ENCODE data around the gene GPAT2. TPM values are rescaled to one million over a fixed set of nuclear protein-coding genes. Genes with fewer than 3 reads are reported as not detected.
"Not testable (repeated sequence)": the region's sequence is repeated elsewhere in the genome, so short reads cannot be mapped to it uniquely, and the experiment has no call there.

The GPAT2 gene
- total RNA-seq, 3 donors from 2014 or later (not counting 1 experiment from before 2014, with no cell fraction given): 2.3 to 6.0 (median 3.8) TPM

DNA sequence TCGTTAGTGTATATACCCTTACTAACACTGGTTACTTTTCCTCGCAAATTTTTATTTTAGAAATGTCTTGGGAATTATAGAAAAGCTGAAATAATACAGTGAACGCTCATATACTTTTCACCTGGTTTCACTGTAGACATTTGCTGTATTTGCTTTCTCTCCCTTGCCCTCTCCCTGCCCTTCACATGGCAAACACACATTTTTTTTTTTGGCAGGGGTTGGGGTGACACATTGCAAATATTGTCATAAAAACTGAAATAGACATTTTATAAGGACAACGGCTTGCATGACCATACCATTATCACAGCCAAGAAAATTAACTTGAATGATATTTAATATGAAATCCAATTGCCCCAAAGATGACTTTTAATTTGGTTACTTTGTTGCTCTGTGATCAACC is 18.4 kb downstream of the GPAT2 start:
- not testable (repeated sequence) for H3K4me1 Mint-ChIP-seq; ATAC-seq; H3K27me3 Mint-ChIP-seq (ENCODE audit: low read depth in 2 of 2); H3K9me3 ChIP-seq (ENCODE audit: control insufficient read depth, insufficient read depth, low read length); H3K36me3 ChIP-seq (ENCODE audit: control insufficient read depth, insufficient read depth, low read length); H3K27me3 ChIP-seq (ENCODE audit: control insufficient read depth, insufficient read depth, low read length); H3K9me3 Mint-ChIP-seq; H3K4me3 Mint-ChIP-seq; H3K27ac ChIP-seq (ENCODE audit: low read length); DNase-seq; H3K36me3 Mint-ChIP-seq; H3K27ac Mint-ChIP-seq; H3K4me1 ChIP-seq (ENCODE audit: control insufficient read depth, insufficient read depth, low read length); H3K4me3 ChIP-seq (ENCODE audit: low read length)
- WGBS (ENCODE audit: insufficient coverage): no CpG with 5 or more reads among the region's 4 CpGs
- intact Hi-C loops (cut with micrococcal nuclease): loop anchor here (10.0 kb wide), 1 partner anchor 818 kb away; no protein-coding TSS in a partner anchor

DNA sequence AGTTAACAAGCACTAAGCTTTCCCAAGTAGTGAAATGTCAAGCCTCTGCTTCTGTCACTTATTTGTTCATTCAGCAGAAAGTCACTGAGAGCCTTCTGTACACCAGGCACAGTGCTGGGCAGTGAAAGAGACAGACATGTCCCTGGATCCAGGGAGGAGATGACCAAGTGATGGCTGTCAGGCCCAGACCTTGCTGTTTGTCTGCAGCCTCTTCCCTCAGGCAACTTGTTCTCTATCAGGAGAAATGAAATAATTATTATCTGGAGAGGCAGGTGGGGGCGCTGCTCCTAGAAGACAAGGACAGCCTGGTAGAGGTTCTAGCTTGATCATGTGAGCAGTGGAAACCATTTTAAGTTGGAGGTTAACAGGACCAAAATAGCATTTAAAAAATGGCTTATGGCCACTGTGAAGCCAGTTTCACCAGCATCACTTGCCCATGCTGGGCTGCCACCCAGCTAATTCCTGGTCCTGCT is 21.9 kb downstream of the GPAT2 start:
- not testable (repeated sequence) for H3K27ac ChIP-seq (ENCODE audit: low read length); ATAC-seq; H3K4me1 Mint-ChIP-seq; H3K36me3 ChIP-seq (ENCODE audit: control insufficient read depth, insufficient read depth, low read length); H3K4me3 Mint-ChIP-seq; H3K27me3 Mint-ChIP-seq (ENCODE audit: low read depth in 2 of 2); H3K27me3 ChIP-seq (ENCODE audit: control insufficient read depth, insufficient read depth, low read length); H3K27ac Mint-ChIP-seq; H3K9me3 ChIP-seq (ENCODE audit: control insufficient read depth, insufficient read depth, low read length); DNase-seq; H3K9me3 Mint-ChIP-seq; H3K4me3 ChIP-seq (ENCODE audit: low read length); H3K36me3 Mint-ChIP-seq
- intact Hi-C loops (cut with micrococcal nuclease): loop anchor here (10.0 kb wide), 1 partner anchor 822 kb away; no protein-coding TSS in a partner anchor
- 88% methylated on average over 1 of the region's 1 CpG for WGBS (ENCODE audit: insufficient coverage)
- peaks cover 14% of the 10 kb centered on the region for H3K4me1 ChIP-seq (ENCODE audit: control insufficient read depth, insufficient read depth, low read length)

DNA sequence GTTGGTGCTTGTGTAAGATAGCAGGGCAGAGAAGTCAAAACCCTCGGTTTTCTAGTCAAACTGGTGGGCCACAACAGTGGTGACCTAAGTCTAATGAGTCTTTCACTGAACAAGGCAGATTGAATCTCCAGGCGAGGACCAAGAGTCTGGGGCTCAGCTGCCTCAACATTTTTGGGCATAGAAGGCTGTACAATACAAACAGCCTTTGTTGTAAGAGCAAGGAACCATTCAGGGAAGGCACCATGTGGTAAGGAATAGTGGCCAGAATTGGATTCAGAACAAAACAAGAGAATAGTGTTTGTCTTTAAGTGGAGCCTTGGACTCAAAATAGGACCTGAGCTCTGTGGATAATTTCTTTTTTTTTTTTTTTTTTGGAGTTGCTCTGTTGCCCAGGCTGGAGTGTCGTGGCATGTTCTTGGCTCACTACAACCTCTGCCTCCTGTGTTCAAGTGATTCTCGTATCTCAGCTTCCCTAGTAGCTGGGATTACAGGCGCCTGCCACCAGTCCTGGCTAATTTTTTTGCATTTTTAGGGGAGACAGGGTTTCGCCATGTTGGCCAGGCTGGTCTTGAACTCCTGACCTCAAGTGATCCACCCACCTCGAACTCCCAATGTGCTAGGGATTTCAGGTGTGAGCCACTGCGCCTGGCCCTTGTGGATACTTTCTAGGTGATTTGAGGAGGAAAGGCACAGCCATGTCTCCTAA is 22.5 kb downstream of the GPAT2 start:
- H3K36me3 ChIP-seq (ENCODE audit: control insufficient read depth, insufficient read depth, low read length); H3K4me3 ChIP-seq (ENCODE audit: low read length); H3K4me3 Mint-ChIP-seq; ATAC-seq; H3K27me3 Mint-ChIP-seq (ENCODE audit: low read depth in 2 of 2); H3K27me3 ChIP-seq (ENCODE audit: control insufficient read depth, insufficient read depth, low read length); H3K9me3 ChIP-seq (ENCODE audit: control insufficient read depth, insufficient read depth, low read length); H3K4me1 Mint-ChIP-seq; H3K36me3 Mint-ChIP-seq; DNase-seq; H3K27ac ChIP-seq (ENCODE audit: low read length); H3K9me3 Mint-ChIP-seq: not testable (repeated sequence)
- H3K4me1 ChIP-seq (ENCODE audit: control insufficient read depth, insufficient read depth, low read length): peaks cover 14% of the 10 kb centered on the region
- intact Hi-C loops (cut with micrococcal nuclease): loop anchor here (10.0 kb wide), 1 partner anchor 823 kb away; no protein-coding TSS in a partner anchor
- WGBS (ENCODE audit: insufficient coverage): 98% methylated on average over 8 of the region's 8 CpGs
- peak overlapping the region in 1 of 2 donors; percentile 79 for H3K27ac Mint-ChIP-seq

DNA sequence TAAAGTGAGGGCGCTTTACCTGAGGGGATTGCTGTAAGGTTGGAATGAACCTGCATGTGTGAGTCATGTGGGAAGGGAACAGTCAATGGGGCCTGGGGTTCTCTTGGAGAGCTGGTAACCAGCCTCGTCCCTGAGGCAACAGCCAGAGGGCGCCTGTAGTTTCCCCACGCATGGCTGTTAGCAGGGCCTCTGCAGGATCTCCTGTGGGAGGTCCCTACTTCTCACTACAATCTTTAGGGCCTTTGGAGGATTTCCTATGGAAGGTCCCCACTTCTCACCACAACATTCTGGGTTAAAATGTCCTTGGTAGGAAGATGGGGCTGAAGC is 23.6 kb downstream of the GPAT2 start:
- not testable (repeated sequence) for H3K27ac ChIP-seq (ENCODE audit: low read length); H3K4me3 ChIP-seq (ENCODE audit: low read length); H3K36me3 ChIP-seq (ENCODE audit: control insufficient read depth, insufficient read depth, low read length); H3K27ac Mint-ChIP-seq; H3K36me3 Mint-ChIP-seq; H3K27me3 ChIP-seq (ENCODE audit: control insufficient read depth, insufficient read depth, low read length); H3K4me1 Mint-ChIP-seq; H3K4me3 Mint-ChIP-seq; H3K9me3 ChIP-seq (ENCODE audit: control insufficient read depth, insufficient read depth, low read length); H3K9me3 Mint-ChIP-seq; H3K27me3 Mint-ChIP-seq (ENCODE audit: low read depth in 2 of 2)
- whole genome bisulfite sequencing (ENCODE audit: insufficient coverage): 36% methylated on average over 4 of the region's 4 CpGs
- peaks cover 14% of the 10 kb centered on the region for H3K4me1 ChIP-seq (ENCODE audit: control insufficient read depth, insufficient read depth, low read length)
- ATAC-seq: peak in 1 of 3 donors; percentile 16
- DNase-seq: peak in 1 of 2 donors; percentile 52
- intact Hi-C loops (cut with micrococcal nuclease): loop anchor here (10.0 kb wide), 1 partner anchor 824 kb away; no protein-coding TSS in a partner anchor

DNA sequence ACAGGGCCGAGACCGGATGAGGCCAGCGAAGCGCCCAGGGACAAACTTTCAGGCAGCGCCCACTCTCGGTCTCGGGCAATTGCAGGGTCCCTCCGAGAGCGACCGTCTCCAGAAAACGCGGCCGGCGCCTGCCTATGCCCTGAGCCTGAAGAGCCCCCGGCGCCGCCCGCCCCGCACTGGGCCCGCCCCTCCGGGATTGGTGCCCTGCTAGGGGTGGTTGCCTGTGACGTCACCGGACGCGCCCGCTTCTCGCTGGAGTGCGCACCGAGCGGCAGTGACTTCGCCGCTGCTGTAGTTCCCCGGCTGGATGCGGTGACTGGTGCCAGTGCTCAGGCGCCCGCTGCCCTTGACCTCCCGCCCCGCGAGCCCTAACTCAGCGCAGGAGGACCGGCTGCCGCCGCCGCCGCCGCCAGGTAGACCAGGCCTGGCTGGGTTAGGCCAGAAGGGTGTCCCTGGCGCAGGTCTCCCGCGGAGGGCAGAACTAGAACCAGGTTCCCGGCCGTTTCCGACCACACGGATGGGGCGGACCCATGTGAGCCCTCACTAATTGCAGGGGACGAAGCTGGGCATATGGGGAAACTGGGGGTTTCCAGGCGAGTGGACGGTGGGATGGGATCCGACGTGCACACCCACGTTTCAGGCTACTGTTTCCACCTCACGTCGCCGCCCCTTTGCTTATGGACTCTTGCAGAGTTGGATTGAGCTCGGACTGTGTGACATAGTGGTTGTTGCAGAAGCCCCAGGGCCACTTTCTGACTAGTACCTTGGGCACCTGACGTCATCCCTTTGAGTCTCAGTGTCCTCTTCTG is 24.2 kb downstream of the GPAT2 start:
- Mint-ChIP-seq H3K4me3 (peak overlapping the region; percentile 80), H3K27me3 (ENCODE audit: low read depth in 2 of 2) (peaks cover 11% of the 10 kb centered on the region in 2 donors), H3K27ac (peak overlapping the region; percentile 80 to 90)
- DNase-seq (peak; percentile 93 to 96), ATAC-seq (peak; percentile 96 to 99 (median 98))
- H3K9me3 Mint-ChIP-seq; H3K36me3 ChIP-seq (ENCODE audit: control insufficient read depth, insufficient read depth, low read length); H3K4me1 Mint-ChIP-seq; H3K9me3 ChIP-seq (ENCODE audit: control insufficient read depth, insufficient read depth, low read length); H3K27me3 ChIP-seq (ENCODE audit: control insufficient read depth, insufficient read depth, low read length); H3K36me3 Mint-ChIP-seq: not testable (repeated sequence)
- peaks cover 14% of the 10 kb centered on the region for H3K4me1 ChIP-seq (ENCODE audit: control insufficient read depth, insufficient read depth, low read length)
- WGBS (ENCODE audit: insufficient coverage): under 1% methylated on average over 26 of the region's 65 CpGs
- H3K4me3 ChIP-seq (ENCODE audit: low read length): peak overlapping the region; percentile 50
- intact Hi-C loops (cut with micrococcal nuclease): loop anchor here (10.0 kb wide), 1 partner anchor 824 kb away; no protein-coding TSS in a partner anchor
- peak overlapping the region; percentile 56 for H3K27ac ChIP-seq (ENCODE audit: low read length)

DNA sequence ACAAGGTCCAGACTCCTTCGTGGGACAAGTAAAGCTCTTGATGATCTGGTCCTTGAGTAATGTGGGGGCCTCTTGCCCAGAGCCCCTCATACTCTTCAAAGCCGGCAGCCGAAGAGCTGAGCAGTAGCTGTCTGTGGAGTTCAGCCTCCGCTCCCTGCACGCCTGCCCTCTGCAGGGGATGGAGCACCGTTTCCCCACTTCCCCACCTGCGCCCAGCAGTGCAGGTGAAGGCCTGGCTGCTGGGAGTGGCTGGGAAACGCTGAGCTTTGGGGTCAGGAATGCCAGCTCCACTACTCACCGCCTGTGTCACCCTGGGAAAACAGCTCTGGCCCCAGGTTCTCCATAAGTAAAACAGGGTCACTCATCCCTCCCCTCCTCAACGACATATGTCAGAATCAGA is 24.9 kb downstream of the GPAT2 start:
- H3K4me1 Mint-ChIP-seq; H3K36me3 ChIP-seq (ENCODE audit: control insufficient read depth, insufficient read depth, low read length); ATAC-seq; H3K9me3 ChIP-seq (ENCODE audit: control insufficient read depth, insufficient read depth, low read length); H3K9me3 Mint-ChIP-seq; H3K36me3 Mint-ChIP-seq; H3K27me3 ChIP-seq (ENCODE audit: control insufficient read depth, insufficient read depth, low read length): not testable (repeated sequence)
- peak overlapping the region; percentile 56 for H3K27ac ChIP-seq (ENCODE audit: low read length)
- intact Hi-C loops (cut with micrococcal nuclease): loop anchor here (10.0 kb wide), 1 partner anchor 825 kb away; no protein-coding TSS in a partner anchor
- peak overlapping the region; percentile 80 for H3K4me3 Mint-ChIP-seq
- H3K4me1 ChIP-seq (ENCODE audit: control insufficient read depth, insufficient read depth, low read length): peaks cover 14% of the 10 kb centered on the region
- DNase-seq: peak in 1 of 2 donors; percentile 22
- peak overlapping the region; percentile 50 for H3K4me3 ChIP-seq (ENCODE audit: low read length)
- peak overlapping the region; percentile 80 to 90 for H3K27ac Mint-ChIP-seq
- peaks cover 17 to 18% of the 10 kb centered on the region in 2 donors for H3K27me3 Mint-ChIP-seq (ENCODE audit: low read depth in 2 of 2)
- 18% methylated on average over 10 of the region's 10 CpGs for WGBS (ENCODE audit: insufficient coverage)

DNA sequence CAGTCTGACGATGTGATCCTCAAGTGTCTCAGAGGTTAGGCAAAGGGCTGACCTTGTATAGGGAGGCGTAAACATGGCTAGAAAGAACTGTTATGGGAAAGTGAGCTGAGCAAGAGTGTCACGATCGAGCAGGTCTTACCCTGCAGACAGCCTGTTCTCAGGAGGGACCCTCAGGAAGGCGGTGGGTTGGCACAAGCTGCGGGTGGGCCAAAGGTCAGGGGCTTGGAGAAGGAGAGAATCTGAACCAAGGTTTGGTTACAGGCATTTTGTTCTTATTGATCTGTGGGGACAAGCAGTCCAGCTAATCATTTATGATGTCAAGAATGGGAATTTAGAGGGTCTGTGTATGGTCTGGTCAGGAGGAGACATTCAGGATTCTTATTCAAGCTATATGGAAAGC is 26.7 kb downstream of the GPAT2 start:
- not testable (repeated sequence) for H3K27ac ChIP-seq (ENCODE audit: low read length)

More for the DNA sequence above, 26.7 kb downstream of the GPAT2 start:
- H3K4me3 ChIP-seq (ENCODE audit: low read length); H3K4me1 Mint-ChIP-seq; H3K9me3 ChIP-seq (ENCODE audit: control insufficient read depth, insufficient read depth, low read length); DNase-seq; H3K36me3 ChIP-seq (ENCODE audit: control insufficient read depth, insufficient read depth, low read length); H3K36me3 Mint-ChIP-seq; H3K27ac Mint-ChIP-seq; intact Hi-C loops (cut with micrococcal nuclease); ATAC-seq; H3K27me3 ChIP-seq (ENCODE audit: control insufficient read depth, insufficient read depth, low read length); H3K9me3 Mint-ChIP-seq: not testable (repeated sequence)
- Mint-ChIP-seq H3K27me3 (ENCODE audit: low read depth in 2 of 2) (peaks cover 22 to 29% of the 10 kb centered on the region in 2 donors), H3K4me3 (peak overlapping the region; percentile 56)
- peaks cover 14% of the 10 kb centered on the region for H3K4me1 ChIP-seq (ENCODE audit: control insufficient read depth, insufficient read depth, low read length)
- 89% methylated on average over 6 of the region's 6 CpGs for WGBS (ENCODE audit: insufficient coverage)
